Stimulated activated CD4-positive, alpha-beta T cell treated with anti-CD3 and anti-CD28 coated beads, Interleukin-1b, Interleukin-23, amount 100 ng/mL, for 48 hours (primary cell): ENCODE measurements around the gene CACNA1E.

ENCODE experiments used
- DNase-seq: peaks from one replicate; pipeline ENCODE4 v3.0.0-alpha.2; 2020

CACNA1E gene

DNA sequence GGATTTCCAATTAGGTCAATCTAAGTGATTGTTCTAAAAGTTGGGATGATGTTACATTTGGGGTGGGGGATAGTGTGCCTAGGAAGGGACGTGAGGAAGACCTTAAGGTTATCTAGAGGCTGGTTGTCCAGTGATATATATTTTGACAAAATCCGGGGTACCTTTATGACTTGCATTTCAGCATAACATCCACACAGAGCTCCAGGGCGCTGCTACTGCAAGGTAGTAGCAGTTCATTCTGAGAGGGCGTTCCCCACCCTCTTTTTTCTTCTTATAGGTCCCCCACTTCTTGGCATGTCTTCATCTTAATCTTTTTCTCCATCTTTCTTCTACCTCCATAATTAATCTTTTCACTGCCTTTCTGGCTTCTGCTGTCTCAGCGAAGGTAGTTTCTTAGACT lies 161.9 kb downstream of the CACNA1E start:
- no peak for DNase-seq

DNA sequence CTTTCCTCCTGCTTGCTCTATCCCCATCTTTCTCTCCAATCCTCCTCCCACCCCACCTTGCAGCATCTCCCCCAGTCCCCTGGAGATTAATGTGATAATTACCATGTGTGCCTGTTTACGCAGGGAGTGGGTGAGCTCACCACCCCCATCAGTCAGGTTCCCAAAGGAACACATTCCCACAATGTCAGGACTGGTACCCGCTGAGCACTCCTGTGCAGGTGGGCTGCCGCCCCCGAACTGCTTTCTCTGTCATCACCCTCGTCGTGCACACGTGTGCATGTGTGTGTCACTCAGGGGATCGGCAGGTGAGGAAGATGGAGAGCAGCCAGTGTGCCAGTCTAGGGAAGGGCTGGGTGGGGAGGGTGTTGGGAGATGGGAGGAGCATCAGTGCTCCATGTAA lies 163.4 kb downstream of the CACNA1E start:
- no peak for DNase-seq

DNA sequence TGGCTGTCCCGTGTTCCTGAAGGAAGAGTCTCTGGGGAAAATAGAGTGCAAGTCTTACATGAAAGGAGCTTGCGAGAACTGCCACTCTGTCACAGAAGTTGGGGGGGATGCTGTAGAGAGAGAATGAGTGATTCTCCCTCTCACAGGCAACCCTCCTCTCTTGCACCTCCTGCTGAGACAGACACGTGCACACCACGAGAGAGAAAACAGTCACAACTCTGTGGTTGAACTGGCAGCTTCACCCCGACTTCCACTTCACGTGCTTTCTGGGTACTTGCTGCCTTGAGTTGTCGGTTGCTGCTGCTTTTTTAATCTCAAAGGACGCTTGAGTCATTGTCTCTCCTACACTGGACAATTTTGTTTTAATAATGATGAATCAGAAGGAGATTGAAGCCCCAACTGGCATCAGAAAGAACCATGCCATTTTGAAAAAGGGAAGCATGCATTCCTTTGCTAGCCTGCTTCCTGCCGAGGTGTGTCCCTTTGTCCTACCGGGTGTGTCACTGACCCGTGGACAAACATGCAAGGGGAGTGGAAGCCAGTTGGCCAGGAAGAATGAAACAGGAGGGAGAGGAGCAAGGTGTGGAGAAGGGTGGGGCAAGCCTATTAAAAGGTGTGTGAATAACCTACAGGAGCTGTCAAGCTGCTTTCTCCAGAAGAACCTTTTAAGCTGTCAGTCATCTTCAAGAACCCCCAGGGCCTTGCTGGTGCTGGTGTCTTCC lies 164.2 kb downstream of the CACNA1E start:
- no peak for DNase-seq

DNA sequence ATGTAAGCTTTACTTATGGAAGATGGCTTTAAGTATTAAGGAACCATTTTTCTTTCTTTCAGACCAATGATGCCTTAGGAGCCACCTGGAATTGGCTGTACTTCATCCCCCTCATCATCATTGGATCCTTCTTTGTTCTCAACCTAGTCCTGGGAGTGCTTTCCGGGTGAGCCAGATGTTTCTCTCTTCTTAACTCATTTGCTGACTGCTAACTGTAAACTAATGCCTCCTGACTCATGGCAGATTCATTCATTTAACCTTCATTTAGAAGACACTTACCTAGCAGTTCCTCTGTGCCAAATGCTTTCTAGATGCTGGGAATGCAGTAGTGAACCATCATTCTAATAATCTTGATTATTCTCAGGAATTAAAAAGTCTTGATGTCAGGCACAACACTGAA lies 168.0 kb downstream of the CACNA1E start:
- DNase-seq: no peak

DNA sequence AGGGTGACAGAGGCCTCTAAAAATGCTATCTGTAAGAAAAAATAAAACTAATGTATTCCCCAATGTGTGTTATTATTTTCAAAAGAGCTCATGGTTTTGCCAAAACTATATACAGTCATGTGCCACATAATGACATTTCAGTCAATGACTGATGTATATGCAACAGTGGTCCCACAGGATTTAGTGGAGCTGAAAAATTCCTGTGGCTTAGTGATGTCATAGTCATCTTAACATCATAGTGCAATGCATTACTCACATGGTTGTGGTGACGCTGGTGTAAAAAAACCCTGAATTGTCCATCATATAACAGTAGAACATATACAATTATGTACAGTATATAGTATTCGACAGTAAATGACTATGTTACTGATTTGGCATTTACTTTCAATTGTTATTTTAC lies 172.4 kb downstream of the CACNA1E start:
- DNase-seq: no peak

DNA sequence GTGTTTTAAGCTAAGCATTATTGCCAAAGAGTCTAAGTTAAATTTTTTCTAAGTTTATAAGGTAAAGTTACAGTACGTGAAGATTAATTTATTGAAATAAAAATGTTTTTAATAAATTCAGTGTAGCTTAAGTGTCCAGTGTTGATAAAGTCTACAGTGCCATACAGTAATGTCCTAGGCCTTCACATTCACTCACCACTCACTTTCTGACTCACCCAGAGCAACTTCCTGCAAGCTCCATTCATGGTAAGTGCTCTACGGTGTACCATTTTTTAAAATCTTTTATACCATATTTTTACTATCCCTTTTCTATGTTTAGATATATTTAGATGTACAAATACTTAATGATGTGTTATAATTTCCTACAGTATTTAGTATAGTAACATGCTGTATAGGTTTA lies 173.2 kb downstream of the CACNA1E start:
- no peak for DNase-seq

DNA sequence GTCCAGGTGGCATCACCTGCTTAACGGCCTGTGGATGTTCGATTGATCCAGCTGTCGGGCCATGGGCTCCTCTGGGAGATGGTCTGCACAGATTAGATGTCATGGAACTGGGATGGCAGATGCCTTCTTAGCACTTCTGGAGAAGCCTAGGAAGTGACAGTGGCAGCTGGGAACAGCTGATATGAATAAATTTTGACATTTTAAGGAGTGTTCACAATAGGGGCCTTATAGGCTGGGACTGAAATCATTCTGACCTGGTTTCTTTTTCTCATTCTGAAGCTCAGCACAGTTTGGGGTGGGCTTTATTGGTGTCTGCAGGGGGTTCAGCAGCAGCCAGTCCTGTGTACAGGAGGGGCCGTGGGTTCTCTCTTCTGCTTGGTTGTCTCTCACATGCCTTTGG lies 175.3 kb downstream of the CACNA1E start:
- no peak for DNase-seq

DNA sequence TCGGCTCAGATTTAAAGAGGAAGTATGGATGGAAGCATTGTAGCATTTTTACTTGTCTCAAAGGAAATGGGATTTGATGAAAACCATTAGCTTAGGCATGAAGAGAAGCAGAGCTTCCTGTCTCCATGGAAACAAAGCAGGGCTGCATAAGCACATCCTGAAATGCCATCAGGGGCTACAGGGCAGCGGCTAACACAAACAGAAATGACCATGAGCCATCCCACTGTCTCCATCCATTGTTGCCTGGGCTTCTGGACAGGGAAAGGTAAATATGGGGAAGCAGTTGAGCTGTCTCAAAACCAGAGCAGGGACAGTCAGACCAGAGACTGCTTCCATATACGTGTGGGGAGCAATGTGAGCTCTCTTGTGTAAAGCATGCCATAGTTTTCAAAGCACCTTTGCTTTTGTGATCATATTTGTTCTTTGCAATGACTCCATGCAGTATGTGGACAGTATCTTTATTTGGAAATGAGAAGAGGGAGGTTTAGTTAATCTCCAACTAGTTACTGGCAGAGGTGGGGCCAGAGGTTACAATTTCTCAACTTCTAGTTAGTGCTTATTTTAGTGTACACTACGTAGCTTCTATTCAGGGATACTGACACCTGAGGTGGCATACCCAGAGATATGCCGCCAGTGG lies 176.1 kb downstream of the CACNA1E start:
- DNase-seq: no peak

DNA sequence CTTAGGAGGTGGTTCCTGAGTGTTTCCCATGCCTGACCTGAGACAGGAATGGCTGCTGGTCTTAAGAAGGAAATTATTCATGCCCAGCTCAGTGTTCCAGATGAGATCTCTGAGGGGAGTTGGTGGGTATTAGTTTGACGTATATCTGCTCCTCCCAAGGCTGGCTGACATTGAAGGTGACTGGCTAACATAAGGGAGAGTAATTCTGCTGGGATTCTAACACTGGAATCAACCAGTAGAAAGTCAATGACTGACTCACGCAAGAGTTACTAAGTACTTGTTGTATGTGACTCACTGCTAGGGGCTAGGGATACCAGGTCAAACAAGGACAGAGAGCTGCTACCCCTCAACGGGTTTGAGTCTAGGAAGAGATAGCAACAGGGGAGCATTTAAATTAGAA lies 177.3 kb downstream of the CACNA1E start:
- DNase-seq: no peak

DNA sequence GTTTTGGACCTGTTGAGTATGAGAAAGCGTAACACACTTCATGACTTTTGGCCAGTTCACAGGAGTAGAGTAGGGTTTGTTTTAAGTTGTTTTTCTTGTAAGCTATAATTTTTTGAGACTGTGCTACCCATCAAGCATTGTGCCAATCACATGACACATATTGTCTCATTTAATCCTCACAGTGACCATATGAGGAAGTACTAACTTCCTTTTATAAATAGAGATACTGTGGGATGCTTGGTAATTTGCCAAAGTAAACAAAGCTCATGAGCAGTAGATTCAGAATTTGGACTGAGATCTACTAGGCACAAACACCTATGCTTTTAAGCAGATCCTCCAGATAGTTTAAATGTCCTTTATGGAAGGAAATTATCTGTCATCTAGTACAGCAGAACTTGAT lies 178.3 kb downstream of the CACNA1E start:
- DNase-seq: no peak

DNA sequence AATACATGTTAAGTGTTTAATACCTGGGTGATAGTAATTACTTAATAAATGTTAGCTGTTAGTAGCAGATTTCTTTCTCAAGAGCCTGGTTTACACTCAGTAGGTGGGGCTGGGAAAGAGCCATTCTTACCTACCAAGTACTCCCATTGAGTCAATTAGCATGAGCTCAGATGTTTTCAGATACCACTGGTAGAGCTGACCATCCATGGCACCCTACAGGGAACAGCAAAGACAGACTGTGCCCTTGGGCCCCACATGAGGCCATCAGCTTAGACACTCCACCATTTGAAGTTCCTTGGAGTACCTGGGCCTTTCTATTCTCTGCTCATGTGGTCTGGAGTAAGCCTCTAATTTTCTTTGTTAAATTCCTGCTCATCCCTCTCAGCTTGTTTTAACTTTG lies 179.3 kb downstream of the CACNA1E start:
- no peak for DNase-seq

DNA sequence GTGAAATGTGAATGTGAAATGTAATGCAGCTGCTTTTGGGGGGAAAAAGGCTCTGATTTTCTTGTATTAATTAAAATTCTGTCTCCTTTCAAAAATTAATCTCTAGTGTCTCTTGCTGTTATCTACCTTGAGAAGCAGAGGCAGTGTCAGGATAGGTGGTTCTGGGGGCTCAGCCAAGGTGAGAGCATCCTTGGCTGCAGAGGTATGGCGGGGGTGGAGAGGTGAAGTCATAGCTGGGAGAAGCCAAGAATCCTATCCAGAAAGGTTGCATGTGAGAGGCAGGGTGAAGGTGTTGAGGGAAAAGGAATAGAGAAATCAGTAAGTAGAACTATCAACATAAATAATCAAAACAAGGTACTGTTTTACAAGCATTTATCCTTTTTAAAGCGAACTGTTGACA lies 181.2 kb downstream of the CACNA1E start:
- DNase-seq: no peak

DNA sequence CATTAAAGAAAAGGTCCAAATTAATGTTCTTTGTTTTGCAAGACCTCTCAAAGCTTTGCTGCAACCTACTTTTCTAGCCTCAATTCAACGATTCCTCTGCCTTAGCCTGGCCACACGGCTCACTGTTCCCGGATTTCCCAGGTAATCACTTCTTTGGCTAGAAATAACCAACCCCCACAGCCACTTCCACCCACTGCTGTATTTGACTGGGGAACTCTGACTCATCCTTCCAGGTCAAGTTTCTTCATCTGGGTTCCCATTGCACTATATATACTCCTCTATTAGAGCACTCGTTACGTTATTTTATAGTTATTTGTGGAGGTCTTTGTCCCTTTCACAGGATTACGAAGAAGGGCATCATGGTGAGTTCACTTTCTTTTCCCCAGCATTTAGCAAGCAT lies 185.9 kb downstream of the CACNA1E start:
- DNase-seq: no peak

DNA sequence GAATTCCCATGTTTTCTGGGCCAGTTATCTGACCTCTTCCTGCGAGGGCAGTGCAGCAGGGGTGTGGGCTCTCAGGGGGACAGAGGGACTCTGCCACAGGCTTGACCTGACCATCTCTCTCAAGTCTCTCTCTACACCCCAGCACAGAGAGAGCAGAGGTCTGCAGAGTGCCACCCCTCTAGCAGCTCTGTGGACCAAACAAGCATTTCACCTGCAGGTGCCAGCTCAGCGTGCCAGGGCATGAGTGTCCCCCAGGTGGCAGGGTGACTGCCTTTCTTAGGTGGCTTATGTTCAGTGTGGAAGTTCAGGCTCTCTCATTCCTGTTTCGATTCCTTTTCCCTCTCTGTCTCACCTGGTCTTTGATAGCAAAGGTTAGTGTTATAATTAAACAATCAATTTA lies 191.3 kb downstream of the CACNA1E start:
- DNase-seq: no peak

DNA sequence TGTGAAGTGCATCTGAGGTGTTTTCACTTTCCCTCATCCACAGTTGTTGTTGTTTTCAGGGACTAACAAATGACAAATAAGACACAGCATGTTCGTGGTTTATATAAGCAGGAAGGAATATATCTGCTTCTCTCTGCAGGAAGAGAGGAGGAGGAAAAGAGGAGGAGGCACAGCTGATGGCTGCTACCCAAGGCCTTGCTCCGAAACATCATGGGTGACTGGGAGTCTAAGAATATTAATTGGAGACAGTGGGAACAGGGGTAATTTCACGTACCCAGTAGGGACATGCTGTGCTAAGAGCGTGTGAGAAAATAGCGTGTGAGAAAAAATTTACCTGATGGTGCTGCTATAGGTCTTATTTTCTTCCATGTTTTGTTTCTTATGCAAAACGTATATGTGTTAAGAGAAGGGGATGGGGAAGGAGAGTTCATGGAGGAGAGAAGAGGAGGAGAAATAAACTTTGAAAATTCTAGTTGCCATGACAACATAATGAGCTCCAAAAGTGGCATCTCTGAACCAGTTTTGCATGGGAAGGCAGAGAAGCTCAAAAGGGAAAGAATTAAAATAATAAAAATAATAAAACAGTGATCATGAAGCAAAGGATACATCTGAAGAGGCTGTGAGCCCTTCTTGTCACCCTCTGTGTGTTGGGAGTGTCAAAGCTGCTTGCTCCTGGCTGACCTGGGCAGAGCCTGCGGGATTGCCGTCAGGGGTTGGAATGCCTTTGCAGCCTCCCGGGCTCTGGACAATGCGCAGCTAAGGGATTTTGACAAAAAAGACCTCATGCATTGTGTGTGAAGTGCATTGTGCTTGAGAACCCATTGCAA lies 192.0 kb downstream of the CACNA1E start:
- no peak for DNase-seq

DNA sequence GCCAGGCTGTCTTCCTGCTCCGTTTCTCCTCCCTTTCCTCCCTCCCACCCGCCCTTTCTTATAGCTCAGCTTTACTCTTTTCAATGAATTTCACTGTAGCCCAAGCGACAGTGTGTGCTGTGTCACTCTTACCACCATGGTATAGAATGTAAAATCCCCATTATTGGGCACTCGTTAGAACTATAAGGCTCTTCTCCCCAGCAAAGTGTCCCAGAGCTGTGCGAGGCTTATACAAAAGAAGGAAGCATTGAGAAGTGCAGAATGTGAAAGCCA lies 192.5 kb downstream of the CACNA1E start:
- DNase-seq: no peak

DNA sequence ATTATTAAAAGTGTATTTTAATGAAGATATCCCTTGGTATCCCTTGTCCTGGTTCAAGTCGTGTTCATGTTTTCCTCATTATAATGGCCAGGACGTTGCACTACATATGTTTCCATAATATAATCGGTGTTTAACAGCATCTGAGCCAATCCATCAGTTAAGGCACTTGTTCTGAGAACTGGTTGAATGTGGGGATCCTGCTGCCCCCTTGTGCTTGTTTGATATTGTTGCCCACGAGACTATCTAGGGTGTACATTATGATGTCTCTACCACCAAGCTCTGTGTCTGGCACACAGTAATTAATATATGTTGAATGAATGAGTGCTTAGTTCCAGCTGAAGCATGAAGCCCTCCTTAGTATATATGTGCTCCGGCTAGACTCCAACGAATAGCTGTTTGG lies 193.0 kb downstream of the CACNA1E start:
- DNase-seq: peak; percentile 6

DNA sequence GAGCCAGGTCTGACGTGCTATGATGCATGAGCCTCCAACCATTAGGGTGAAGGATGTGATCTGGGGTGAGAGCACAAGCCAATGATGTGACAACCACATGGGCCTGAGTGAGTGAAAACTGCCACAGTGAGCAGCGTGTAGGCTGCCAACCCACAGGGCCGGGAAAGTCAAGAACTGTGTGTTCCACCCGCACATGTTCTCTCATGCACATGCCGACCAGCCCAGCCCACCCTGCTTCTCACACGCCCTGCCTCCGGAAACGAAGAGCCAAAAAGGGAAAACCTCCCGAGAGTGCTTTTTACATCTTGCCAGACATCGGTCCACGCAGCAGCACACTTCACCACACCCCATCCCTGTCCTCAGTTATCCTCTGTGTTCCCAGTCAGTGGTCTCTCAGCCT lies 197.0 kb downstream of the CACNA1E start:
- no peak for DNase-seq

DNA sequence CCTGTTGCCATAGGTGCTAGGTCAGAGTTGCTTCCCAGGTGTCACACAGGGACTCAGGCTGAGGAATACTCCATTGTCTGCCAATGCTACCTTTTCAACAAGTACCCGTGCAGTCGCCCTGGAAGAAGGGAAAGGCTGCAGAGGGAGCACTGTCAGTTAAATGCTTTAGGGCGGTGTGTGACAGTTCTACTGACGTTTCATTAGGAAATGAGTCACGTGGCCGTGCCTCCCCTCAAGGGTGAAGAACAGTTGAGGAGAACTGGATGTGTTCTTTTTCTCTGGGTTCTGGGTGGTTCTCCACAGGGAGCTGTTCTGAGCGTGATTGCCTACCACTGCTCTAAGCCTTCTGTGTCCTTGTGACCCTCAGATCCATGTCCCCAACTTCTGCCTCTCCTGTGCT lies 197.6 kb downstream of the CACNA1E start:
- no peak for DNase-seq

DNA sequence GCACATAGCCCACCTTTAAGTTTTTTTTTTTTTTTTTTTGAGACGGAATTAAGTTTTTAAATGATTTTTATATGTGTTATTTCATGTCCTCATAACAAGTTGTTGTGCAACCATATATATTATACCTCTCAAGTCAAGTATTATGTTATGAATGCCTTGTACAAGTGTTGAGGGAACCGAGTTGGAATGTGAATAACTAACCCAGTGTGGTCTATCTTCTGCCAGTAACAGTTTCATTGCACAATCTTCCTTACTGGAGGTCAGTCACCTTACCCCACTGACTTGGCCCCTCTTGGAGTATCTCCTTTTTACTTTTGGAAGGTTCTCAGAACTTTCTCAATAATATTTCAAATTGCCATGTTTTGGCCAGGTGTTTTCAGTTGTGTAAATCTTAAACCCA lies 201.9 kb downstream of the CACNA1E start:
- DNase-seq: no peak

DNA sequence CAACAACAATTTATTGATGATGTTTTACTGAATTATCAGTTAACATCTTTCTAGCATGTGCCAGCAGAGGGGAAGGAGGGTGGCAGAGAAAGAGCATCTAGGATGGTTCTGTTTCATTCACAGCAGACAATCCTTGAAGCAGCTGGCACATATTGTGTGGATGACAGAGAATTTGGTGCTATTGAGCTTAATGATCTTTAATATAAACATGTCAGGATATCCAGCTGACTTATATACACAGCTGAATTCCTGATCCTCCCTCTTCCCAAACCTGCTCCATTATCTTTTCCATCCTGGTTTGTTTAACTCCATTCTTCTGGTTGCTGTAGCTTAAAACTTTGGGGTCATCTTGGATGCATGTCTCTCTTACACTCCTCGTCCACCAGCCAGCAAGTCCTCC lies 218.6 kb downstream of the CACNA1E start:
- no peak for DNase-seq

DNA sequence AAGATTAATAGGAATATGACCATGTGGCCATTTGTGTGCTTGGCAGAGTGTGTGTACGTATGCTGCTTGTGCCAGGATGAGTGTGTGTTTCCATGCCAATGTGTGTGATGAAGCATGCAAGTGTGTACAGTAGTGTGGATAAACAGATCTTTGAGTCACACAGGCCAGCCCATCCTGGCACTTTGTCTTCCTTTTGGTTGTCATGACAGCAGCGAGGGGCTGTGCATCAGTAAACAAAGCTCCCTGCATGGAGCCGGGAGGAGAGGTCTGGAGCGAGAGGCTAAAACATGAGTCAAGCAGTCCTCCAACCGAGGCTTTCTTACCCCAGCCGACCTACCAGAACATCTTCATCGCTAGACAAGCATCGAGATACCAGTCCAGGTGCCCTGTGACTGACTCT lies 221.2 kb downstream of the CACNA1E start:
- DNase-seq: no peak

DNA sequence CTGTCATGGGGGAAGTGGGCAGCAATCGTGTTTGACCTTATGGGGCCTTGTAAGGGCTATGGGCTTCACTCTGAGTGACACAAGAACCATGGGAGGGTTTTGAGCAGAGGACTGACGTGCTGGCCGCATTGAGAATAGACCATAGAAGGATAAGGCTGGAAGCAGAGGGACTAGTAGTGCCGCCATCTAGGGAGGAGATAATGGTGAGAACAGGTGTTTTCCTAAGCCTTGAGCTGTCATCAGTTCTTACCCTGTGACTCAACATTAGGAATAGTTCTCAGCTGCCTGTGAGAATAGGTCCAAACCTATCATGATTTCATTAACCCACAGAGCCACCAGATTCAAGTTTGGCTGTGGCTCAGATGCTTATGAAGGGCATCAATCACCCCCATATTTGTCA lies 228.5 kb downstream of the CACNA1E start:
- no peak for DNase-seq

DNA sequence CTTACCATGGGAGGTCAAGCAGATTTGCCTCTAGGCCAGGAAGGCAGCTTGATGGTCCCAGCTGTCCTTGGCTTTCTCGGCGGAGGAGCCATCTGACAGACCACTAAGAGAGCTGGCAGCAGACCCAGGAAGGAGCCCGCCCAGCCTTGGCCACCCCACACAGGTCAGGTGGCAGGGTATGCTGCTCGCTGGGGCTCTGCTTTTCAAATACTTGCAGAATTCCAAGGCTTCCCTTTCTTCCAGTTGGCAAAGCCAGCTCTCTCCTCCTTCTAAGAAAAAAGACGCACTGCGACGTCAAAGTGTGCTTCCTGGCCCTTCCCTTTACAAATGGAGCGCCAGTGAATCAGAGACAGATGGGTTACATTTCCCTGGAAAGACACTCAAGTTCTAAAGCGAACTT lies 229.4 kb downstream of the CACNA1E start:
- DNase-seq: no peak

DNA sequence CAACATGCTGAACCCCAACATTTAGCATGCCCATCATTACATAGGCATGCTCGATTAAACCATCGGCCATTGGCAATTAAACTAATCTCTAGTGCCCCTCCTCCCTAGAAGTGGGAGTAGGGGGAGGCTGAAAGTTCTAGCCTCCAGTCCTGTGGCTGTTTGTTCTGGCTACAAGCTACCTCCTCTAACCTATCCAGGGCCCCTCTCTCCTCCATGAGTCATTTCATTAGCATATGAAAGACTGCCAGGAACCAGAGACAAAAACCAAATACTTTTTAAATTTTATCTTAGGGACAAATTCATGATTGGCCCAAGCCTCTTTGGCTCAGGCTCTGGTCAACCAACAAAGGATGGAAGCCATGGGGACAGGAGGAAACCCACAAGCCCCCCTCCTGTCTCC lies 231.1 kb downstream of the CACNA1E start:
- no peak for DNase-seq
